ENCODE results near the gene ARMC9.
"Not testable (repeated sequence)": the region's sequence is repeated elsewhere in the genome, so short reads cannot be mapped to it uniquely, and the experiment has no call there.

Gene ARMC9, protein sequence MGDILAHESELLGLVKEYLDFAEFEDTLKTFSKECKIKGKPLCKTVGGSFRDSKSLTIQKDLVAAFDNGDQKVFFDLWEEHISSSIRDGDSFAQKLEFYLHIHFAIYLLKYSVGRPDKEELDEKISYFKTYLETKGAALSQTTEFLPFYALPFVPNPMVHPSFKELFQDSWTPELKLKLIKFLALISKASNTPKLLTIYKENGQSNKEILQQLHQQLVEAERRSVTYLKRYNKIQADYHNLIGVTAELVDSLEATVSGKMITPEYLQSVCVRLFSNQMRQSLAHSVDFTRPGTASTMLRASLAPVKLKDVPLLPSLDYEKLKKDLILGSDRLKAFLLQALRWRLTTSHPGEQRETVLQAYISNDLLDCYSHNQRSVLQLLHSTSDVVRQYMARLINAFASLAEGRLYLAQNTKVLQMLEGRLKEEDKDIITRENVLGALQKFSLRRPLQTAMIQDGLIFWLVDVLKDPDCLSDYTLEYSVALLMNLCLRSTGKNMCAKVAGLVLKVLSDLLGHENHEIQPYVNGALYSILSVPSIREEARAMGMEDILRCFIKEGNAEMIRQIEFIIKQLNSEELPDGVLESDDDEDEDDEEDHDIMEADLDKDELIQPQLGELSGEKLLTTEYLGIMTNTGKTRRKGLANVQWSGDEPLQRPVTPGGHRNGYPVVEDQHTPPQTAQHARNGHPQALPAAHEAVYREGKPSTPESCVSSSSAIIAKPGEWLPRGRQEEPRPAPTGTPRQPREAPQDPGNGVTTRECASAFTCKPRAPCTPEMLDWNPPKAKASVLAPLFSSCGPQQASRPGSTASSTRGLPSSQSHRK

DNA sequence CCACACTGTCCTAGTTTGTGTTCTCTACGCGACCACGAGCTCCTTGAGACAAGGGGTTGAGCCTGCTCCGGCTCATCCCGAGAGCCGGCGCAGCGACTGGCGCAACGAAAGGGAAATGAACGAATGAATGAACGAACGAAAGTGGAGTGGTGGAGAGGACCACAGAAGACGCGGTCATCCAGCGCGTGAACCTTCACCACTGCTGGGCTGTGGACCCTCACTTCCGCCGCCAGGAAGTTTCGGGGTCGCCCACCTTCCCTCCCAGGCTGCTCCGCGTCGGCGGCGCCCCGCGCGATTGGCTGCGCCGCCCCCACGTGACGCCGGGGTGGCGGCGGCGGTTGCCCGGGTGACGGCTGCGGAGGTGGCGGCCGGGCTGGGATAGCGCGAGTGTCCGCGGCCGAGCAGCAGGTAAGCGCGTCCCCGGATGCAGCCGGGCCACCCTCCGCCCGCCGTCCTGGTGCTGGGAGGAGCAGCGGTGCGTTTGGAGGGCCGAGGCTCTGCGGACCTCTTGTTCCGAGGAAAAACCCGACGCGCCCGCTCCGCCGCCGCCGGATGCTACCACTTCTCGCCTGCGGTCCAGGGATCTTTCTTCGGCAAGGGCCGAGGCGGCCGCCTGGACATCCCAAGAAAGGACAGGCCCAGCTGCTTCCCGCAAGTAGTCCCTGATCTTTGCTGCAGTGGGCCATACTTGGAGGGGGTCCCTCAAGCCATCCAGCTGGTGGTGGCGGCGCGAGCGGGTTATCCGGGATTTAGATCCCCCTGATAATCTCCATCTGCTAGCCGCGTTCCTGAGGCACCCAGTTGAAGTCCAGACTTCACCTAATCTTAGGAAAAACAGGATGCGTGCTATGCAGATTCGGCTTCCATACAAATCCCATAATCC lies at the start of gene ARMC9:
Gene ARMC9, plus strand, starts transcription at position 341 of the 883 bp plus-strand sequence. CDS start 7,608 bp downstream, outside the sequence.
- DNase-seq: peak; percentile 82

DNA sequence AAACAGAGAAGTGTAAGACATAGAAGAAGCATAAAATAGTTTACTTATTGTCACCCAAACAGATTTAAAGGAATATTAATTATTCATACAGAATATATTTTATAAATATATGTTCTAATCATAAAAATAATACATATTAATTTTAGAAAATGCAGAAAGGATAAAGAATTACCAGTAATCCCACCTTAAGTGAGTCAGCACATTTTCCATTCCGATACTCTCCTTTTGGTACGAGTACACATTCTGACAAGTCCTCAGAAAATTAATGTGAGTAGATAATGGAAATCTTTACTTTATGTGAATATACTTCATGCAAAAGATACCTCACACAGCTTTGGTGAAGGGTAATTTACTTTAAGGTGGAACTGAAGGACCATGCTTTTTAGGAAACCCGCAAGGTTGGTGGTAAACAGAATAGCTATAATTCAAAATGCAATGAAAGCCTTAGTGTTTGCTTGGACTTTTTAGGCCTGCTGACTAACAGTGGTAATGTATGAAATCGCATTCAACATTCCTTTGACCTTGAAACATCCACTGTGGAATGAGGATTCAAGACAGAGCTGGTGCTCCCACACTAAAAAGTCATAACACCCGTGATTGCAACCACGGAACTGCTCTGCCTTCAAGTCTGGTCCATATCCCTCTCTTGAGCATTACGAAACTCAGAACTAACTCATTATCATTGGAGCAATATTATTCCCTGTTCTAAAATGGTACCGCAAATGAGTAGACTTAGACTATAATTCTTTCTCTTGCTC lies 45.5 kb upstream of the ARMC9 start:
- DNase-seq: no peak

DNA sequence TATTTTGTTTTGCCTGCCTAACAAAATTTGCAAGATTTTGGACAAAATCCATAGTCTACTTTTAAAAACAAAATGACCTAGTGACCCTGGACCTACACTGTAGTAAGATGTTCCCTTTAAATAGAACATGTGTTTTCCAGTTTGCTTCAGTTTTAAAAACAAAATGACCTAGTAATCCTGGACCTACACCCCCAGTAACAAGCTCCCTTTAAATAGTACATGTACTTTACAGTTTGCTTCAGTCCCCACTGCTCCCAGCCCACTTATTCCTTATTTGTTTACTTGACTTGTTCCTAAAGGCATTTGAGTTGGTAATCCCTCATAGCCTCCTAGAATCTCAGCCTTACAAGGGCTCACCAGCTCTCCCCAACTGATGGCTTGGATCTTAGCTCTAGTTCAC lies 39.1 kb upstream of the ARMC9 start:
- no peak for DNase-seq

DNA sequence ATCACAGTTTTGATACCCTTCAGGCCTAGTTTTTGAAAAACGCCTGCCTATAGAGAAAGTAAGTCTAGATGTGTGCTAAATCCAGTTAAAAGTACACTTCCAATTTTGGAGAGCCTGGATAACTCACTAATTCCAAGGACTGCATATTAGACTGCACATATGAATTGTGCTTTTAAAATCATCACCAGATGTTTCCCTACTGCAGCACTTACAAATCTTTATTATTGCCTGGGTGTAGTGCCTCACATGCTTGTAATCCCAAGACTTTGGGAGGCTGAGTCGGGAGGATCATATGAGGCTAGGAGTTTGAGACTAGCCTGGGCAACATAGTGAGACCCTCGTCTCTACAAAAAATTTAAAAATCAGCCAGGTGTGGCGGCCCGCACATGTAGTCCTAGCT lies 37.7 kb upstream of the ARMC9 start:
- no peak for DNase-seq

DNA sequence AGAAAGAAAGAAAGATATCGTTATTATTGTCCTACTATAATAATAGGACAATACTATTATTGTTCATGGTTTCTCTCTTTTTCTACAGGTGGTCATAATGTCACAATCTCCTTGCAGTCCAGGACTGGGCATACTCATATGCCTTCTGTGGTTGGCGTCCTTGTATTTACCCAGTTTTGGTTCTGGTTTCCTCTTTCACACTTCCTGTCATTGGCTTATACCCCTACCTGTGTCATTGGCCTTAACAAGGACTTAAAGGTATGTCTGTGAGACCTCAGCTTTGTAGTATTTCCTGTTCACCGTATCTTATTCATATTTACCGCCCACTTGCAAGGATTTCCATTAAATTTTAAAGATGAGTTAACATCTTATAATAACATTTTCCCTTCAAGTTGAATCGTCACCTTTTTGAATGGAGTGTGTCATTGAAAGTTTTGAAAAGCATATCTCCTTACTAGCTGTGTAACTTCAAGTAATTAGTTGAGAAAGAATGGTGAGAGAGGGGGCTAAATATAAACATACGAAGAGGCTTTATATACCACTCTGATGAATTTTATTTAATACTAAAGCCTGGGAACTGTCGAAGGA lies 37.1 kb upstream of the ARMC9 start:
- no peak for DNase-seq

DNA sequence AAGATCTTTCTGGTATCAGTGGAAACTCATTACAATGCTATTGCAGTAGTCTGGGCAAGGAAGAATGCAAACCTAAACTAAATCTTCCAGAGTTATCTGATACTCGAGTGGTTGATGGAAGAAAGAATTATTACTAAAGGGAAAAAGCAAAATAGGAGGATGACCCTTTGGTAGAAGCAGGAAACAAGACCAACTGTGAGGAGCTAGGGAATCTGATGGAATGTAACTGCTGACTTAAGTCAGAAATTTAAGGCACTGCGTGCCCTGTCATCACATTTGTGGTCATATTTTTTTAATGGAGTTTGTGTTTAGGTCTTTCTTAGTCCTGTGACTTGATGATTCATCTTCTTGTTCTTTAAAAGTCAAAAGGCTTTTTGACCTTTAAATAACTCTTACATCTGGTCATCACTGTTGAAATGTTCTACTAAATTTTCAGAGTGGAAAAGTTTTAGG lies 36.5 kb upstream of the ARMC9 start:
- DNase-seq: no peak

DNA sequence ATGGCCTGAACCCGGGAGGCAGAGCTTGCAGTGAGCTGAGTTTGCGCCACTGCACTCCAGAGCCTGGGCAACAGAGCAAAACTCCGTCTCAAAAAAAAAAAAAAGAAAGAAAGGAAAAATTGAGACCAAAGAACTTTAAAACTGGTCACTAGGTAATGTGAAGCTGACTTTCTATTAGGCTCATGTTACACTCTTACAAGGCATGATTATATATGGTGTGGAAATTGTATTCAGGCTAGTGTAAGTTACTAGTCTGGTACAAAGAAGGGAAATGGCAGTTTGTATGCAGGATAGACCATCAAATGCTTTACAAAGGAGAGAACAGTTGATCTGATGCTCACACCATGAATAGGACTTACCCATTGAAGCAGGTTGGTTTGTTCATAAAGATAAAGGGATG lies 35.4 kb upstream of the ARMC9 start:
- no peak for DNase-seq

DNA sequence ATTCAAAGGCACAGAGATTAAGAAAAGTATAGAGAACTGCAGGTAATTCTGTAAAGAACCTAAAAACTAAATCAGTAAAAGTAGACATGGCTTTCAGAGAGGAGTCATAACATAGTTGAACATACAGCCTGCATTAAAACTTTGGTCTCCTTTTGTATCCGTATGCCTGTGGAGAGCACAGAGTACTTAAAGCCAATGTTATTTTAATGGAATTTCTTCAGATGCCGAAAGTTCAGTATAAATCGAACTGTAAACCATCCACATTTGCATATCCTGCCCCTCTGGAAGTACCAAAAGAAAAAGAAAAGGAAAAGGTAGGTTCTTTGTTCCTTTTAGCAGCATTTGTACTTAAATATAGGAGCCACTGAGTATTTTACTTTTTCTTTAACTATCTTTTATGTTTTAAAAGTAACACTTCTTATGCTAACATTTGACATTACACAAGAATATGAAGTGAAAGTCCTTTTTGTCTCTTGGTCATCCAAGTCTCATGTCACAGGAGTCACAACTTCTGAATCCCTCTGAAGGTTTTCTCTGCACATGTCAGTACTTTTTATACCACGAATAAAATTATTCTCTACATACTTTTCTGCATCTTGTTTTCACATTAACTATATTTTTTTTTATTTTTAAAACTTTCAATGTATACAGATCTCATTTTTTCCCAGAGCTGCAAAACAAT lies 34.9 kb upstream of the ARMC9 start:
- no peak for DNase-seq

DNA sequence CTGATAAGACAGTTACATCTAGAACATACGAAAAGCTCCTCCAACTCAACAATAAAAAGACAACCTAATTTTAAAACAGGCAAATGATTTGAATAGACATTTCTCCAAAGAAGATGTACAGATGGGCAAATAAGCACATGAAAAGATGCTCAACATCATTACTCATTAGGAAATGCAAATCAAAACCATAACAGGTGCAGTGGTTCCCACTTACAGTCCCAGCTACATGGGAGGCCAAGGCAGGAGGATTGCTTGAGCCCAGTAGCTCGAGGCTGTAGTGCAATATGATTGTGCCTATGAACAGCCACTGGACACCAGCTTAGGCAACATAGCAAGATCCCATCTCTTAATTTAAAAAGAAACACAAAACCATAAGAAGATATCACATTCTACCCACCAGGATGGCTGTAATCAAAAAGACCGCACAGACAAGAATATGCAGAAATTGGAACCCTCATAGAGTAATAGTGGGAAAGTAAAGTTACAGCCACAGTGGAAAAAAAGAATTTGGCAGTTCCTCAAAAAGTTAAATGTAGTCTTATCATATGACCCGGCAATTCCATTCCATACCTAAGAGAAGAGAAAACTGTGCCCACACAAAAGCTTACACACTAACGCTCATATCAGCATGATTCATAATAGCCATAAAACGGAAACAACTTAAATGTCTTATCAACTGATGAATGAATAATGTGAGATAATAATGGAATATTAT lies 30.5 kb upstream of the ARMC9 start:
- no peak for DNase-seq

DNA sequence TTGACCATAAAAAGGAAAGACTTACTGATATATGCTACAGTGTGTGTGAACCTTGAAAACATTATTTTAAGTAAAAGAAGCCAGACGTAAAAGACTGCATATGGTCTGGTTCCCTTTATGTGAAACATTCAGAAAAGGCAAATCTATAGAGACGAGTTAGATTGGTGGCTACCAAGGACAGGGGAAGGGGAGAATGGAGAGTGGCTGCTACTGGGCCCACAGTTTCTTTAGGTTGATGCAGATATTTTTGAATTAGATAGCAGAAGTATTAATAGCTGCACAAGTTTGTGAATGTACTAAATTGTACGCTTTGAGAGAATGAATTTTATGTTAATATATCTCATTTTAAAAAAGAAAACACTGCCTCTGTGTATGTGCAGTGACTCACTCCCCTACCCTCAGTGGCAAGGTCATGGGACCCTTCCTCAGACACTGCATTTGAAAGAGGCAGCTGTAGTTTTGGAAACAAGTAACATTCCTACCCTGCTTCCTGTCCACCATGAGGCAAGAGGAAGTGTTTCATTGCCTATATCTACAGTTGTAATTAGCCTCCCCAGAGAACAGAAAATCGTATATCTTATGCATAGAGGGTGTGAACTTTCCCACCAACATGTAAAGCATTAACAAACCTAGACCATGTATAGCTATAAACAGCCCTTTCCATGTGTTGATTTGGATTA lies 29.8 kb upstream of the ARMC9 start:
- DNase-seq: no peak

DNA sequence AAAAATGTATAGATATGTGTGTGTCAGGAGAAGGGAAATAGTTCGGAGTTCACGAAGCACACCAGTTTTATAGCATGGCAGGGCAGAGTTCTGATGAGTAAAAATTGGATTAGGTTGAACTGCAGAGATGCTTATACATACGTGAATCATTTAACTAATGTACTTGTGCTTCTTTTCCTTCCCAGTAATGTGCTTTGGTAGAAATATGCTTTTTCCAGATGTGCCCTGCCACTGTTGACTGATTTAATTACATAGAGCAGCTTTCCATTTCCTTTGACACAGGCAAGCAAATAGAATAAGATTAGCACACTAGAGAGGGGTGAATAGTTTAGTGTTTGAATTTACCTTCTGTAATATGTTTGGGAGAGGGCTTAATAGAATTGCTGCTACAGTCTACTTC lies 28.9 kb upstream of the ARMC9 start:
- DNase-seq: no peak

DNA sequence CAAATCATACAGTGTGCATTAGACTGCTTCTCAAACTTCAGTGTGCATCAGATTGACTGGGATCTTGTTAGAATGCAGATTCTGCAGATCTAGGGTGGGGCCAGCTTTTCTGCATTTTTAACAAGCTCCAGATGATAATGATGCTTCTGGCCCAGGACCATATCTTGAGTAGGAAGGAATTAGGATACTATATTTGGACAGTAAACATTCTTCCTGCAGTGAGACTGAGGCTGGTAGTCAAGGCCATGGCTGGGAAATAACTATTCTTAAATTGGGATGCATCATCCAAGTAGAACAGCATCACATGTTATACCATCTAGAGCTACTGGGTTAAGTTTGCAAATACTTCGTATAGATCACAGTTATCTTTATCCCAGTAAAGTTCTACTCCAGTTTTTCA lies 28.4 kb upstream of the ARMC9 start:
- no peak for DNase-seq

DNA sequence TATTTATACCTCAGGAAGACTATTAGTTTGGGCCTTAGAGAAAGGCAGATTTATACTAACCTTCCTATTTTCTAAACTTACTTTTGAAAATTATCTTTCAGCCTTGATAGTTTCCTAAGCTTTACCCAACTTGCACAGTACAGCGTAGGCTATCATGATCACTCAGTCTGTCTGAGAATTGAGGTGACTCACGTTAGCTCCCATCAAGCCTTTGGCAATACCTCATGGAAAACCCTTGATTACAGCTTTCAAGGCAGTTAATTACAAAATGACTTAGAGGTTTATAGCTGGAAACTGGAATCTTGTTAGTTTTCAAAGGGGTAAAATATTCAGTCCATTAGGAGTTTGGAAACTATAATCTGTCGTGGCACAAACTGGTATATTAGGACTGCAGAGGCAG lies 26.4 kb upstream of the ARMC9 start:
- DNase-seq: no peak

DNA sequence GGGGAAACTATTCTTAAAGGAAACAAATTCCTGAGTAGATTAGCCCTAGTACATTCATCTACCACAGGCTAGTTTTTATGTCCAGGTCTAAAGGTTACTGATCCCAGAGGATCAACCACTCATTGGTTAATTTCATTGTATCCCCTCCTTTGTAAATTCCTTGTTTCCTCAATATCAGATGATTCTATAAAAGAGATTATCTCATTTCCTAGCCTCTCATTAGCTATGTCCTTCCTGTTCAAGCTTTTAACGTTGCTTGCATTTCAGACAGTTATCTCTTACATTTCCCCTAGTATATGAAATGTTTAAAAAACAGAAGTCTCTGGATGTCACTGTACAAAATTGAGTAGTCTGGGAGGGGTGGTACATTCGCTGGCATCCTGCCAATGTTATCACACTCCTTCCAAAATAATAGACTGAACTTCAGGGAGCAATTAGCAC lies 24.2 kb upstream of the ARMC9 start:
- no peak for DNase-seq

DNA sequence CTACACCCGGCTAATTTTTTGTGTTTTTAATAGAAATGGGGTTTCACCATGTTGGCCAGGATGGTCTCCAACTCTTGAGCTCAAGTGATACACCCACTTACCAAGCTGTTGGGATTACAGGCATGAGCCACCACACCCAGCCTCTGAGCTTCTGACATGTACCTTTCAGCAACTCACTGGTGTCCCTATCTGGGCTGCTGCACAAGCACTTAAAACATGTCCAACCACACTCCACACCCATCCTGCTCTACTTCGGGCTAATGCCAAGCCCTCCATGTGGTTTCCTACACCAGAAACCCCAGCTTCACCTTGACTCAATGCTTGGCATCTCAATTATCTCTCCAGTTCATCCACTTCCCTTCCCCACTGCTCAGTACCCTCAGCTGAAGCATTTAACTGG lies 22.4 kb upstream of the ARMC9 start:
- DNase-seq: no peak

DNA sequence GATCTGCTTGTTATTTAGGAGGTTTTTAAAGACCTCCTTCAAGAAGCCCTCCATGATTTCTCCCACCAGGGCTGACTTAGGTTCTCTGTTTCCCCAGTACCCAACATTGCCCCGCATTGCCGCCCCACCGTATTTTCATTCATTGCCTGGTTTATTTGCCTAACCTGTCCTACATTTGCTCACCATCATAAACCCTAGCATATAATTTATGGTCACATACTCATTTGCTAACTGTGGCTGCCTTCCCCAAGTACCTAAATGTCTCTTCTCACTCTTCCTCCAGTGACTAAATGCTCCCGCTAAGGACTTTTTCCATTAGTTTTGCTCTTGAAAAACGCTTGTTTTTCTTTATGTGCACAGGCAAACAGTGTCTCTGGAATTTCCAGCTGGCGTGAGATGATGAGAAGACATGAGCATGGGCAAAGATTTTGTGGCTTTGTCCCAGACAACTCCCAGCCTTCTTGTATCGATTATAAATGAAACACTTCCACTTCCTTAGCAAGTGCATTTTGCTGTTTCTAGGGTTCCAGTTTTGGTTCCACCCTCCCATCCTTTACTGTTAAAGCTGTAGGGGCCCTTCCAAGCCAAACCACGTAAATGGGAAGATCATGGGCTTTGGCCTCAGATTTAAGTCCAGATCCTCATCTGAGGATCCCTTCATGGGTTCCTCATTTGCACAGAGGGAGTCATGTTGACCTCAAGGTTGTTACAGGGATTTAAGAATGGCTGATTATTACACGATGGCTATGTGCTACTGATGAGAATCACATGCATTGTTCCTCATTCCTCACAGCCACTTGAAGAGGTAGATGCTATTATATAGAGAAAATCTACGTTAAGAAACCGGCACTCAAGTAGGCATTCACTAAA lies 21.0 kb upstream of the ARMC9 start:
- DNase-seq: no peak

DNA sequence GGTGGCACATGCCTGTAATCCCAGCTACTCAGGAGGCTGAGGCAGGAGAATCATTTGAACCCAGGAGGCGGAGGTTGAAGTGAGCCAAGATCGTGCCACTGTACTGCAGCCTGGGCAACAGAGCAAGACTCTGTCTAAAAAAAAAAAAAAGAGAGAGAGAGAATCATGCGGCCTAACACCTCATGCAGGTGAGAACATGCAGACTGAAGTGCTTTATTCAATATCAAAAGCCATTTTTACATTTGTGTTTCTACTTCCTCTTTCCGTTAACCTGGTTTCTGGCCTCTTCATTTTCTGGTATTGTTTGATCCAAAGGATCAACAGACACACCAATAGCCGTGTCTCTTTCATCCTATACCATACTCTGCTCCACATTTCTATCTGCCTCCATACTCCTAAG lies 19.6 kb upstream of the ARMC9 start:
- not testable (repeated sequence) for DNase-seq

DNA sequence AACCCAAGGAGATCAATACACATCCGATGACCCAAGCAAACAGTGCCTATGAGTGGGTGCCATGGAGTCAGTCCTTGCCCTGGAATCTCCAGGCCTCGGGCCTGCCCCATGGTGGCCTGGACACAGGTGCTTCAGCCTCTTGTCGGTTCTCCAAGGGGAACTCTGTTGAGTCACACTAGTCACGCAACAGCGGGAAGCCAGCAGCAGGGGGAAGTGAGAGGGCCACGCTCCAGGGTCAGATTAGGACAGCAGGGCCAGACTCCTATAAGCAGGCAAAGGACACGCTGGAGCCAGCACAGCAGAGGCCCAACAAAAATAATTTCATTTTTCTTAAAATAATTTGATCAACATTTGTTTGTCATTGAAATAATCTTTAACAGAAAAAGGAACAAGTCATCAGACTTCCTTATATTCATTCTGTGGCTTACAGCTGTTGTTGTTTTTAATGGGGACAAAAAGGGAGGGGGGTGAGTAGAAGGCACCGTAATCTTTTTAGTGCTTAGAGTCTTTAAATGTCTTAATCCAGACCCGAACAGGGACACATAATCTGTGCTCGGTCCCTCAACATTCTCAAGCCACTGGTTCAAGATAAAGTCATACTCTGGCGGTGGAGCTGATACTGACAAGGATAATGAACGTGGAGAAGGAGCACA lies 16.4 kb upstream of the ARMC9 start:
- DNase-seq: no peak

Data from NCI-H2227 treated with DMSO at 0.1 percent for 48 hours (cell line).